Measurements from ENCODE around the gene CUX1. TPM values are rescaled to one million over a fixed set of nuclear protein-coding genes. Genes with fewer than 3 reads are reported as not detected.

Gene CUX1
- total RNA-seq, 2 experiments from 2014 or later, result 35.6 to 38.0 TPM

- H3K4me3 Mint-ChIP-seq, result no peak overlapping the region
- ChIA-PET CTCF (interaction anchor here (0.7 kb wide), 1 partner anchor 35 kb away, joined by 3 read pairs; no protein-coding TSS in a partner anchor), POLR2A (no interaction called here)
- H3K27me3 ChIP-seq (ENCODE audit: control insufficient read depth in 1 of 2, insufficient read depth in 2 of 2, low read length in 2 of 2), result no peaks in the 10 kb centered on the region
- no peak overlapping the region for H3K27ac ChIP-seq (ENCODE audit: low read depth in 1 of 2, low read length in 2 of 2)
- H3K4me1 ChIP-seq (ENCODE audit: insufficient read depth, low read length), result no peaks in the 10 kb centered on the region
- DNase-seq, result no peak
- H3K9me3 Mint-ChIP-seq, result no peaks in the 10 kb centered on the region
- peaks cover 8% of the 10 kb centered on the region for H3K36me3 ChIP-seq (ENCODE audit: insufficient read depth, low read length)
- H3K27me3 Mint-ChIP-seq, result no peaks in the 10 kb centered on the region
- no peak for TF ChIP-seq CTCF (IDR thresholded peaks at IDR 0.05)
- no peak overlapping the region for H3K27ac Mint-ChIP-seq
- peaks cover 22% of the 10 kb centered on the region for H3K36me3 Mint-ChIP-seq (ENCODE audit: low read depth)
- intact Hi-C loops (cut with DNase I, micrococcal nuclease), result no loop called here
- no peaks in the 10 kb centered on the region for H3K9me3 ChIP-seq (ENCODE audit: control insufficient read depth in 1 of 2, insufficient read depth in 1 of 2, low read length in 2 of 2)
- H3K4me1 Mint-ChIP-seq (ENCODE audit: low read depth), result no peaks in the 10 kb centered on the region
- H3K4me3 ChIP-seq (ENCODE audit: low read length), result no peak overlapping the region
- ATAC-seq (ENCODE audit: poor library complexity), result no peak
These were observed 397.1 kb downstream of the CUX1 start for GRCh38 chr7:102214477-102215072.

GRCh38 chr7:102215256-102215655 is 397.8 kb downstream of the CUX1 start:
- H3K36me3 ChIP-seq (ENCODE audit: insufficient read depth, low read length), result peaks cover 8% of the 10 kb centered on the region
- H3K4me3 Mint-ChIP-seq, result no peak overlapping the region
- no peaks in the 10 kb centered on the region for H3K27me3 Mint-ChIP-seq
- H3K27me3 ChIP-seq (ENCODE audit: control insufficient read depth in 1 of 2, insufficient read depth in 2 of 2, low read length in 2 of 2), result no peaks in the 10 kb centered on the region
- no peaks in the 10 kb centered on the region for H3K4me1 ChIP-seq (ENCODE audit: insufficient read depth, low read length)
- POLR2A ChIA-PET, result no interaction called here
- H3K4me1 Mint-ChIP-seq (ENCODE audit: low read depth), result no peaks in the 10 kb centered on the region
- H3K4me3 ChIP-seq (ENCODE audit: low read length), result no peak overlapping the region
- TF ChIP-seq CTCF (IDR thresholded peaks at IDR 0.05), result no peak
- CTCF ChIA-PET, result interaction anchor here (0.7 kb wide), 1 partner anchor 34 kb away, joined by 3 read pairs; no protein-coding TSS in a partner anchor
- peaks cover 20% of the 10 kb centered on the region for H3K36me3 Mint-ChIP-seq (ENCODE audit: low read depth)
- no peaks in the 10 kb centered on the region for H3K9me3 Mint-ChIP-seq
- ATAC-seq (ENCODE audit: poor library complexity) (no peak), DNase-seq (no peak)
- no peak overlapping the region for H3K27ac Mint-ChIP-seq
- no peaks in the 10 kb centered on the region for H3K9me3 ChIP-seq (ENCODE audit: control insufficient read depth in 1 of 2, insufficient read depth in 1 of 2, low read length in 2 of 2)
- intact Hi-C loops (cut with DNase I, micrococcal nuclease), result no loop called here
- H3K27ac ChIP-seq (ENCODE audit: low read depth in 1 of 2, low read length in 2 of 2), result no peak overlapping the region

- H3K27me3 ChIP-seq (ENCODE audit: control insufficient read depth in 1 of 2, insufficient read depth in 2 of 2, low read length in 2 of 2), result no peaks in the 10 kb centered on the region
- intact Hi-C loops (cut with DNase I, micrococcal nuclease), result no loop called here
- Mint-ChIP-seq H3K9me3 (no peaks in the 10 kb centered on the region), H3K4me1 (ENCODE audit: low read depth) (no peaks in the 10 kb centered on the region), H3K27me3 (no peaks in the 10 kb centered on the region), H3K27ac (no peak overlapping the region), H3K4me3 (no peak overlapping the region), H3K36me3 (ENCODE audit: low read depth) (peaks cover 17% of the 10 kb centered on the region)
- no peaks in the 10 kb centered on the region for H3K9me3 ChIP-seq (ENCODE audit: control insufficient read depth in 1 of 2, insufficient read depth in 1 of 2, low read length in 2 of 2)
- H3K4me1 ChIP-seq (ENCODE audit: insufficient read depth, low read length), result no peaks in the 10 kb centered on the region
- no peak overlapping the region for H3K4me3 ChIP-seq (ENCODE audit: low read length)
- ChIA-PET POLR2A (no interaction called here), CTCF (no interaction called here)
- TF ChIP-seq CTCF (IDR thresholded peaks at IDR 0.05), result no peak
- H3K36me3 ChIP-seq (ENCODE audit: insufficient read depth, low read length), result peaks cover 8% of the 10 kb centered on the region
- no peak overlapping the region for H3K27ac ChIP-seq (ENCODE audit: low read depth in 1 of 2, low read length in 2 of 2)
- ATAC-seq (ENCODE audit: poor library complexity) (no peak), DNase-seq (no peak)
These were observed 398.3 kb downstream of the CUX1 start for GRCh38 chr7:102215711-102216110.
